IPS-18c (cell line): ENCODE data around the gene AURKA.

Source experiments
- H3K4me3 ChIP-seq: 2 replicates; pipeline ENCODE4 v1.7.0; 2013; ENCODE audit warnings: low read depth, mild to moderate bottlenecking, low read length, moderate library complexity; ENCODE audit not compliant: insufficient read depth
- H3K9me3 ChIP-seq: one replicate; pipeline ENCODE4 v1.6.1; 2013; ENCODE audit warnings: mild to moderate bottlenecking, low read length, moderate library complexity; ENCODE audit not compliant: control insufficient read depth, insufficient read depth

The AURKA gene

GRCh38 chr20:56392132-56392880, at the start of gene AURKA, which contains the start of gene CSTF1:
Gene AURKA (minus strand): TSS chr20:56392215. CDS start chr20:56388197, 4,018 bp downstream.
Gene CSTF1 (plus strand): TSS chr20:56392645. CDS start chr20:56395553, 2,908 bp downstream.
- no peaks in the 10 kb centered on the region for H3K9me3 ChIP-seq
- H3K4me3 ChIP-seq, result peak within 1 kb of the TSS; percentile 95

GRCh38 chr20:56440346-56441007, 48.5 kb upstream of the AURKA start:
- H3K4me3 ChIP-seq, result no peak overlapping the region
- no peaks in the 10 kb centered on the region for H3K9me3 ChIP-seq

DNA sequence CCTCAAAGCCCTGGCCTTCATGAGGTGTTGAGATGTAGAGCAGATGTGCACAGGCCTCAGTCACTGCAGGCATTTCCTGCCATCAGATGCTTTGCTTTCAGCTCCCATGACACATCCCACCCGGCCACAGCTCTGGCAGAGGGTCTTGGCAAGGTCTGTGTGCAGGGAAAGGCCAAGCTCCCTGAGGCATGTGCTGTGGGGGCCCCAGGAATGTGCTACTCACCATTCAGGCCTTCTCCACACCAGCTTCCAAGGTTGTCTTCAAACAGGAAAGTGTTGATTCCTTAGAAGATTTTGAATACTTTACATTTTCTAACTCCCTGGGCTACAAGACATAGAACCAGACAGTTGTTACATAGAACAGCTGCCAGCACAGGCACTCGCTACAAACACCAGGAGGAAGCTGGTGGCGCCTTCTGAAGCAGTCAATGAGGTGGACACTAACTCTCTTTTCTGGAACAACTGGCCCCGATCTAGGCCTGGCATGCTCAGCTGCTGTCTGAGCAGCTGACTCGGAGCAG, 47.8 kb upstream of the AURKA start:
- H3K4me3 ChIP-seq, result no peak overlapping the region
- no peaks in the 10 kb centered on the region for H3K9me3 ChIP-seq

DNA sequence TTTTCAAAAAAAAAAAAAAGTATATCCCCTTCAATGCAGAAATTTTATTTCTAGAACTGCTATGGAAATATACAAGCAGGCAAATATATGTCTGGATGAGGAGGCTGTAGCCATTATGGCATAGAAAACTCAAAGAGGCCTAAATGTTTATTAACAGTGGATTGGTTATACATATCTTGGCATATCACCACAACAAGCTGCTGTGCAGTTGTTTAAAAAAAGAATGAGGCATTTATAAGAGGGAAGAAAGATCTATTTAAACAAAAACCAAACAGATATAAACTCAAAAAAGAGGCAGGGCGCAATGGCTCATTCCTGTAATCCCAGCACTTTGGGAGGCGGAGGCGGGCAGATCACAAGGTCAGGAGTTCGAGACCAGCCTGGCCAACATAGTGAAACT, 46.3 kb upstream of the AURKA start:
- no peaks in the 10 kb centered on the region for H3K9me3 ChIP-seq
- no peak overlapping the region for H3K4me3 ChIP-seq

GRCh38 chr20:56437196-56437960, 45.4 kb upstream of the AURKA start:
- Histone ChIP-seq H3K4me3 (no peak overlapping the region), H3K9me3 (no peaks in the 10 kb centered on the region)

GRCh38 chr20:56433880-56434255, 41.9 kb upstream of the AURKA start:
- no peaks in the 10 kb centered on the region for H3K9me3 ChIP-seq
- no peak overlapping the region for H3K4me3 ChIP-seq

DNA sequence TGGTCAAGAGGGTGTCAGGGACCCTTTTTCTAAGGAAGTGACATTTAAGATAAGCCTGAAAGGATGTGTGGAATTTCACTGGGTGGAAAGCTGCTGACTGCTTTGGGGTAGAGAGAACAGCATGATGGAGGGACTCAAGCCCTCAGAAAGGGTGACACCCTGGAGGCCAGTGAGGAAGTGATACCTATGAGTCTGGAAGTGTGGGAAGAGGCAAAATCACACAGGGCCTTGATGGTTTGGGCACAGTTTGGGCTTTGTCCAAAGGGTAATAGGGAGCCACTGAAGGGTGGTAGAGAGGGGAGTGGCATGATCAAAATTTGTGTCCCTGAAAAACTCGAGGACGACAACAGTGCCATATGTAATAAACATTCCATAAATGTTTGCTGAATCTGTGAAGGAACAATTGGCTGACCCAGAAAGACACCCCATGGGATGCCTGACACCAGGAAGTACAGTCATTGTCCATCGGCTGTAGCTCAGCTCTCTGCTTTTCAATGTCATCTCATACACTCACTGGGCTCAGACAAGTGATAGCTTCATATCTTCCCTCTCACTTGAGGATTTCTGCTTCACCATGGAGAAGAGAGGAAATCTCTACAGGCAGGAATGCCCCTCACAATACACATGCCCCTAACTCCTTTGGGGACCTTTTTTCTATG, 41.3 kb upstream of the AURKA start:
- H3K4me3 ChIP-seq, result no peak overlapping the region
- no peaks in the 10 kb centered on the region for H3K9me3 ChIP-seq

DNA sequence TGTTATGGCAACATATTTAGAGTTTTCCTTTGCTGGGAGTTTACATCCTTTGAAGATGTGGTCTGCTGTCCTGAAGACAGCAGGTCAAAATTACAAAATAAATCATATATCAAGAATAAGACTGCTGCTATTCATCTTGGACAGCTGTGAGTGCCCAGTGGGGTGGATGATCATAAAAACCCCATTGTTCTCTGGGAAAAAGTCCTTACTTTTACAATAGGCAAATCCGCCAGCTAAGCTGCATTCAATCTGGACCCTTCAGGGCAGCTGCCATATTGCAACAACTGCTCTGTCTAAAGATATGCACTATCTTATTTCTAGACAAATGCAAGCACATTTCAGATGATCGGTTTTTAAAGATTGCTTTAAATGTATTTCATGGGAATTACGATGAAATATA, 39.5 kb upstream of the AURKA start:
- no peak overlapping the region for H3K4me3 ChIP-seq
- no peaks in the 10 kb centered on the region for H3K9me3 ChIP-seq

- H3K9me3 ChIP-seq, result no peaks in the 10 kb centered on the region
Measured at GRCh38 chr20:56430957-56431356, 38.9 kb upstream of the AURKA start.

DNA sequence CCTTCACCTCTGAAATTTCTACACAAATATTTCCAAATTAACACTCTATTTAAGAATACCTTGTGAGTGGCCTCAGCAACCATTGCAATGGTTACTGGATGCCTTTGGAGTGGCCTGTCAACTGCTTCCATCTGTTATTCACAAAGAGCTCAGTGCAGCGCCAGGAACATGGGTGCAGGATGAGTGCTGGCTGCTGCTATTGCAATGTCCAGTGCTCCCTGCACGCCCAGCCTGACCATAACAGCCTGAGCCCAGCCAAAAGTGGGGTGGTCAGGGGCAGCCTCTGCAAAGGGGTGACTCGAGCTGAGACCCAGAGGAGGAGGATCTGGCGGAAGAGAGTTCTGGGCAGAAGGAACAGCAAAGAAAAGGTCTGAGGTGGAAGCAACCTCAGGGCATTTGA, 38.4 kb upstream of the AURKA start:
- Histone ChIP-seq H3K4me3 (no peak overlapping the region), H3K9me3 (no peaks in the 10 kb centered on the region)

More at GRCh38 chr20:56430957-56431356, 38.9 kb upstream of the AURKA start:
- no peak overlapping the region for H3K4me3 ChIP-seq

- H3K9me3 ChIP-seq, result no peaks in the 10 kb centered on the region
- H3K4me3 ChIP-seq, result no peak overlapping the region
Measured at GRCh38 chr20:56429941-56430340, 37.9 kb upstream of the AURKA start.

GRCh38 chr20:56429502-56429901, 37.5 kb upstream of the AURKA start:
- H3K9me3 ChIP-seq, result no peaks in the 10 kb centered on the region
- no peak overlapping the region for H3K4me3 ChIP-seq

DNA sequence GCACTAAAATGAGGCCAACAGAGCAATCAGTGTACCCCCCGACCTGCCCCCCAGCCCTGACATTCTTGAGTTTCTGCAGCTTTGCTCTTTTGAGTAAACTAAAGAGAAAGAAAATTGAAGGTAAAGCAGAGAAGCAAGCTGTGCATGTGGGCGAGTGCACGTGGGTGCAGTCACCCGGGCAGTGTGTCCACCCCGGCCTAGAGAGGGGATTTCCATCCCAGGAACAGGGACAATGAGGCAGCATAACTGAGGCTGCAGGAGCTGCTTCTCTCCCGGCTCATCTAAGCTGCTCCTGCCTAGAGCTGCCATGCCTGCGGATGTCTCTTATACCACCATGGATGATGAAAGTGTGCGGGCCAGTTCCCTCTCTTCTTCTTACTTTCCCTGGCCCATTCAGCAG, 36.9 kb upstream of the AURKA start:
- Histone ChIP-seq H3K4me3 (no peak overlapping the region), H3K9me3 (no peaks in the 10 kb centered on the region)

DNA sequence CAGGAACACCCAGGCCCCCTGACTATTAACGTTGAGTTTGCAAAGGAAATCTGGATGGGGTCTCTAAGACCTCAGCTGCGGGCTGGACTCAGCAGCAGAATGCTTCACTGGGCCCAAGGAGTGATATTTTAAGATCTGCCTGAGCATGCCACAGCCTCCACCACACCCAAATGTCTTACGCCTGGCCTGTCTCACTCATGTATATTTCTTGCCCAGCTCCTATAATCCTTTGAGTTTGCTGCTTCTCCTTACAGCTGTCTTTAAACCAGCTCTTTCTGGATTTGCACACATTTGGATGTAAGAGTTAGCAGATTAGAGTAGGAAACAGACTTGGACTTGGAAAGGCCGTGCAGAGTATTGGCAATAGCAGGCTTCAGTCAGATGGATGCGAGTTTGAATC, 36.4 kb upstream of the AURKA start:
- Histone ChIP-seq H3K4me3 (no peak overlapping the region), H3K9me3 (no peaks in the 10 kb centered on the region)

DNA sequence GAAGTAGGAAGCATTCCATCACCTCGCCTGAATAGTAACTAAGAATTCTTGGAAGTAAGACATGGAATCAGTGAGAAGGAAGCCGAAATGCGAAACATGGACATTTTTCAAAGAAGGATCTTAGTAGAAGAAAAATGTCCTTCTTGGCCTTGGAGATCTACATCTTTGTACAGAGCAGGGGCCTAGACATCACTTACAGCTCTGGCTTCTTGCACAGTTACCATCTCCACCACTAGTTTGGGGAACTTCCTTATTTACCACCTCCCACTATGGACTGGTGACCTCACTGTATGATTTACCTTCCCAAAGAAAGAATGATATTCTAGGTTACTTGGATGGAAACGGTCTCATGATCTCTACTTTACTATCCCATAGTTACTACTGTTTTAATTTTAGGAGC, 35.8 kb upstream of the AURKA start:
- H3K9me3 ChIP-seq, result no peaks in the 10 kb centered on the region
- H3K4me3 ChIP-seq, result no peak overlapping the region

- no peaks in the 10 kb centered on the region for H3K9me3 ChIP-seq
Measured at GRCh38 chr20:56426926-56427325, 34.9 kb upstream of the AURKA start.

GRCh38 chr20:56426026-56426425, 34.0 kb upstream of the AURKA start:
- H3K9me3 ChIP-seq, result no peaks in the 10 kb centered on the region
- H3K4me3 ChIP-seq, result no peak overlapping the region

More at GRCh38 chr20:56426926-56427325, 34.9 kb upstream of the AURKA start:
- no peak overlapping the region for H3K4me3 ChIP-seq
